Hematopoietic multipotent progenitor cell treated with erythropoietin and hydrocortisone succinate and interleukin-3 and kit ligand, for 4 days (in vitro differentiated cells): ENCODE results near the gene RRAGA.
A peak's percentile ranks its signal among the peaks of the same experiment; 100 is the strongest.
"Not testable (repeated sequence)": the region's sequence is repeated elsewhere in the genome, so short reads cannot be mapped to it uniquely, and the experiment has no call there.

ENCODE experiments used
- DNase-seq: peaks from one replicate; pipeline ENCODE4 v3.0.0-alpha.2; 2015

Gene RRAGA, protein sequence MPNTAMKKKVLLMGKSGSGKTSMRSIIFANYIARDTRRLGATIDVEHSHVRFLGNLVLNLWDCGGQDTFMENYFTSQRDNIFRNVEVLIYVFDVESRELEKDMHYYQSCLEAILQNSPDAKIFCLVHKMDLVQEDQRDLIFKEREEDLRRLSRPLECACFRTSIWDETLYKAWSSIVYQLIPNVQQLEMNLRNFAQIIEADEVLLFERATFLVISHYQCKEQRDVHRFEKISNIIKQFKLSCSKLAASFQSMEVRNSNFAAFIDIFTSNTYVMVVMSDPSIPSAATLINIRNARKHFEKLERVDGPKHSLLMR

DNA sequence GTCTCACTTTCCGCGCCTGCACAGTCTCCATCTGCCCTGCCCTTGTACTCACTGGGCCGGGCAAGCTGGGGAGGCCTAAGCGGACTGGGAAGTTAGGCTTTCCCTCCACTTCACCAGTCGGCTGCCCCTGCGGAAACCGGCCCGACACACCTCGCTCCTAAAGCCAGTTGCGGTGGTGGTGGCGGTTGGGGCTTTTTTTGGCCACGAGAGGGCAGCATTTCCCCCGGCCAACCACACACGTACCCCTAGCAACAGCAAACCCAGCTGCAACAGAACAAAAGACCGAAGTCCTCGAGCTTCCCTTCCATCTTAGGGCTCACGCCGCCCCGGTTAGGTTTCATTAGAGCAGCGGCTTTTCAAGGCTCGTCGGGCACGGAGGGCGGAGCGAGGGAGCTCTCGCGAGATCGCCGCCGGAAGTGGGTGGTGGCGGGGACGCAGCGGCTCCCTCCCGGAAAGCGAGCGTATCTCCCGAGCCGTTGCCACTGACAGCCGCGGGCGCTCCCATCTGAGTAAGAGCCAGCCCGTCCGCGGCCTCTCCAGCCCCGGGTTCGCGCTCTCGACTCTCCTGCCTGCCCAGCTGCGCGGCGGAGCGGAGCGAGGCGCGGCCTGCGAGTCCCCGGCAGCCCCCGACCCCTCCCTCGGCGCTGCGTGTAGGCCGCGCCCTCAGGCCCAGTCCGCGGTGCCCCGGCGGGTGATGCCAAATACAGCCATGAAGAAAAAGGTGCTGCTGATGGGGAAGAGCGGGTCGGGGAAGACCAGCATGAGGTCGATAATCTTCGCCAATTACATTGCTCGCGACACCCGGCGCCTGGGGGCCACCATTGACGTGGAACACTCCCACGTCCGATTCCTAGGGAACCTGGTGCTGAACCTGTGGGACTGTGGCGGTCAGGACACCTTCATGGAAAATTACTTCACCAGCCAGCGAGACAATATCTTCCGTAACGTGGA, at the start of gene RRAGA:
Gene RRAGA (plus strand): TSS at position 462 of the 951 bp plus-strand sequence. CDS start 233 bp downstream, at position 695.
- peak; percentile 98 for DNase-seq

DNA sequence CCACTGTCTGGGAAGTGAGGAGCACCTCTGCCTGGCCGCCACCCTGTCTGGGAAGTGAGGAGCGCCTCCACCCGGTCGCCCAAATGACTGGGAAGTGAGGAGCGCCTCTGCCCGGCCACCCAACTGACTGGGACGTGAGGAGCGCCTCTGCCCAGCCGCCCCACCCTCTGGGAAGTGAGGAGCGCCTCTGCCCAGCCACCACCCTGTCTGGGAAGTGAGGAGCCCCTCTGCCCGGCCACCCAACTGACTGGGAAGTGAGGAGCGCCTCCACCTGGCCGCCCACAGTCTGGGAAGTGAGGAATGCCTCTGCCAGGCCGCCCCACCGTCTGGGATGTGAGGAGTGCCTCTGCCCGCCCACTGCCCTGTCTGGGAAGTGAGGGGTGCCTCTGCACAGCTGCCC, 49.1 kb upstream of the RRAGA start:
- DNase-seq: no peak

DNA sequence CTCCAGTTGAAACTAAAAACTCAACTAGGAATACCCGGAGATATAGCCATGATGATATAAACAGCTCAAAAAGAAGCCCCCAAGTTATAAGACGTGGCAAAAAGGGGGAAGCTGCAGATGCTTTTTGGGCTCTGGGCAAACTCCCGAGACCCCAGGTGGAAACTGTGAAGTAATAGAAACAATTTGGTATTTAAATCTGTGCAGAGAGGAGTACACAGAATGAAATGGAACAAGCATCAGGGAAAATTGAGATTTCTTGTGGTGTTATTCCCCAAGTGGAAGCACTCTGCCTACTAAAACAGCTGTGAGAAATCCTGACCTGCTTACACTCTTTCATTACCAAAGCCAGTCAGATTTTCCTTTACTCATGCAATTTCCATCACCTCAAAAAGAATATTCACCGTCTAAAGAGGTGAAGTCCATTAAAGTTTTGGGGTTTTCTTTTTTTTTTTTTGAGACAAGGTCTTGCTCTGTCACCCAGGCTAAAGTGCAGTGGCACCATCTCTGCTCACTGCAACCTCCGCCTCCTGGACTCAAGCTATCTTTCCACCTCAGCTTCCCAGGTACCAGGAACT, 39.7 kb upstream of the RRAGA start:
- DNase-seq: no peak

GRCh38 chr9:19018201-19018600, 31.0 kb upstream of the RRAGA start:
- DNase-seq: peak; percentile 13

- DNase-seq: peak; percentile 43
Measured at GRCh38 chr9:19020886-19021455, 28.3 kb upstream of the RRAGA start.

DNA sequence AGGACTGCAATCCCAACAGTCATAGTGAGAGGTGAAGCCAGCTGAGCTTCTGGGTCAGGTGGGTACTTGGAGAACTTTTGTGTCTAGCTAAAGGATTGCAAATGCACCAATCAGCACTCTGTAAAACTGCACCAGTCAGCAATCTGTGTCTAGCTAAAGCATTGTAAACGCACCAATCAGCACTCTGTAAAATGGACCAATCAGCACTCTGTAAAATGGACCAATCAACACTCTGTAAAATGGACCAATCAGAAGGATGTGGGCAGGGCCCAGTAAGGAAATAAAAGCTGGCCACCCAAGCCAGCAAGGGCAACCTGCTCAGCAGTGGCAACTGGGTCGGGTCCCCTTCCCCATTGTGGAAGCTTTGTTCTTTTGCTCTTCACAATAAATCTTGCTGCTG, 27.6 kb upstream of the RRAGA start:
- DNase-seq: not testable (repeated sequence)

- DNase-seq: no peak
Measured at GRCh38 chr9:19022206-19022605, 27.0 kb upstream of the RRAGA start.

DNA sequence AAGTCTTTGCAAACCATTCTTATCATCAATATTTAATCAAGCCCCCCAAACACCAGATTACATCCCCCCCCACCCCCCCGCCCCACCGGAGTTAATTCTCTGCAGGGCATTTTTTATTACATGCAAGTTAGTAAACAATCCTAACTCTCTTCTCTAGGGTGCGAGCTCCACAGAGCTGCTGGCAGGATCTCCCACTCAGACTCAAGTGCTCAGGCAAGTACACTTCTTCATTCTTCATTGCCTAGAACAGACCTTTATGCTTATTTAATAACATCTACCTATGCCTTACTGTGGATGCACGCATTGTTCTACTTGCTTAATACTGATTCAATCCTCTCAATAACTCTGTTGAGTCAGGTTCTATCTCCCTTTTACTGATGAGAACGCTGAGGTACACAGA, 26.1 kb upstream of the RRAGA start:
- DNase-seq: no peak

- DNase-seq: no peak
Measured at GRCh38 chr9:19026375-19026774, 22.9 kb upstream of the RRAGA start.

GRCh38 chr9:19027825-19028224, 21.4 kb upstream of the RRAGA start:
- no peak for DNase-seq

GRCh38 chr9:19028835-19029451, 20.3 kb upstream of the RRAGA start:
- DNase-seq: peak; percentile 78

GRCh38 chr9:19030899-19031298, 18.3 kb upstream of the RRAGA start:
- DNase-seq: no peak

GRCh38 chr9:19032406-19032805, 16.8 kb upstream of the RRAGA start:
- DNase-seq: no peak

DNA sequence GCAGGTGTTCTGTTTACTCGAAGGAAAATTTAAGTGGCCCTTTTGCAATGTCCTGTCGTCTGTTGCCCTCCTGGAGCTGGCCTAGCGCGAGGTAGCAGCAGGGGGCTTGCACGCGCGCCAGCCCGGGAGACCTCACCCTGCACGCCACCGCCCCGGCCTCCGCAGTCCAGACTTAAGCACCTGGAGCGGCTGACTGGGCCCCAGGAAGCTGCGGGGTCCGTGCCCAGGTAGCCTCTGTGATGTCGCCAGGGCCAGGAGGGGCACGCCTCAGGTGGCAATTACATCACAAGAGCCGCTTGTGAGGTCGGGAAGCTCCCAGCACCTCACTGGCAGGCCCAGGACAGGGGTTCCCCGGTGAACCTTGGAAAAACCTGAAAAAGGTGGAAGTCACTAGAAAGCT, 16.2 kb upstream of the RRAGA start, which contains the start of gene SAXO1:
Gene SAXO1 (minus strand): TSS at position 195 of the 400 bp plus-strand sequence. CDS start 301 bp downstream, outside the sequence.
- DNase-seq: no peak

GRCh38 chr9:19036611-19037010, 12.6 kb upstream of the RRAGA start:
- DNase-seq: no peak

- DNase-seq: peak; percentile 34
Measured at GRCh38 chr9:19049917-19050636, 850 bp downstream of the RRAGA start.

DNA sequence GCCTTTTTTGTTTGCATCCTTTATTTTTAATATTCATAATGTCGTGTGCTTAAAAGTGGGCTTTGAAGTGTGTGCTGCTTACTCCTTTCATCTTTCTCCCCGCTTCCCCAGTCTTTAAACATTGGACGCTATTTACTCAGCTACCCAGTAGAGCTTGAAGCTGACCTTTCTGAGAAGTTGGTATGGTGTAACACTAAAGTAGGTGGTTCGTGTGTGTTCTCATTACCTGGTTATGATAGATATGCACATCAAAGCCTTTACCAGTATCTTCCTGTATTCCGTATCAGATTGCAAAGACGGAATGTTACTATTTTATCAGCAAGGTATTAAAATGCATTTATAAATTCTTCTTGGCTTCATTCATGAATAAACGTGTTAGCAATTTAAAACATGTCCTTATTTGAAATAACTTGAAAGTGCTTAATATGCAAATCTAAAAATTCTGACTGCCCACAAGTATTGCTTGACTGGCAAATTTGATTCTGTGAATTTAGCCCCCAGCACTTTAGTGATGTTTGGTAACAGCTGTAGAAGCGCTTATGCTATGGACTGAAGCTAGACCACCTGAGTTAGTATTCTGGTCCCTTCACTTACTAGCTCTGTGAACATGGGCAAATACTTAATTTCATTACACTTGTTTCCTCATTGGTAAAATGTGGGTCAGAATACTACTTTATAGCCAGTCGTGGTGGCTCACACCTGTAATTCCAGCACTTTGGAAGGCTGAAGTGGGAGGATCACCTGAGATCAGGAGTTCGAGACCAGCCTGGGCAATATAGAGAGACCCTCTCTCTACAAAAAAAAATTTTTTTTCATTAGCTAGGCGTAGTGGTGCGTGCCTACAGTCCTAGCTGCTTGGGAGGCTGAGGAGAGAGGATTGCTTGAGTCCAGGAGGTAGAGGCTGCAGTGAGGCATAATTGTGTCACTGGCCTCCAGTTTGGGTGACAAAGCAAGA, 1.7 kb downstream of the RRAGA start:
- no peak for DNase-seq

DNA sequence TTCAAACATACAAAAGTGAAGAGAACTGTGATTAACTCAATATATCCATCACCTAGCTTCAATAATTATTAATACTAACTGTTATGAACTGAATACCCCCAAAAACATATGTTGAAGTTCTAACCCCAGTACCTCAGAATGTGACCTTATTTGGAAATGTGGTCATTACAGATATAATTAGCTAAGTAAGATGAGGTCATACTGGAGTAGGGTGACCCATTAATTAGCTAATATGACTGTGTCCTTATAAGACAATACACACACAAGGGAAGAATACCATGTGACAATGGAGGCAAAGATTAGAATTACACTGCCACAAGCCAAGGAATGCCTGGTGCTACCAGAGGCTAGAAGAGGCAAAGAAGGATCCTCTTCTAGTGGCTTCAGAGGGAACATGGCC, 7.8 kb downstream of the RRAGA start:
- no peak for DNase-seq

DNA sequence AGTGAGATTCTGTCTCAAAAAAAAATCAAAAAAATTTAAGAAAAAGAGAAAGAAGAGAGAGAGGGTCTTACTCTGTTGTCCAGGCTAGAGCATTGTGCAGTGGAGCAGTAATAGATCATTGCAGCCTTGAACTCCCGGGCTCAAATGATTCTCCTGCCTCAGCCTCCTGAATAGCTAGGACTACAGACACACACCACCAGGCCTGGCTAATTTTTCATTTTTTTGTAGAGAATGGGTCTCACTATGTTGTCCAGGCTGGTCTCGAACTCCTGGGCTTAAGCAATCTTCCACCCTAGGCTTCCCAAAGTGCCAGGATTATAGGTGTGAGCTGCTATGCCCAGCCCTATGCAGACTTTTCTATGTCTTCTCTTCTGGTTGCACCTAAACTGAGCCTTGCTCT, 25.0 kb downstream of the RRAGA start:
- no peak for DNase-seq

DNA sequence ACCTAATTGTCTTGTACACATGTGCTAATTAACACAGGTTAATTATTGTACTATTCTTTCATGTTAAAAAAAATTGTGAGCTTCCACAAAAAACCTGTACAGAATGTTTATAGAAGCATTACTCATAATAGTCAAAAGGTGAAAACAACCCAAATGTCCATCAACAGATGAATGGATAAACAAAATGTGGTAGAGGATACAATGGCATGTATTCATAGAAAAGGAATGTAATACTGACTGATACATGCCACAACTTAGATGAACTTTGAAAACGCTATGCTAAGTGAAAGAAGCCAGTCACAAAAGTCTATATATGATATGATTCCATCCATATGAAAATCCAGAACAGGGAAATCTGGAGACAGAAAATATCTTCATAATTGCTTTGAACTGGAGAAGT, 25.6 kb downstream of the RRAGA start:
- no peak for DNase-seq

DNA sequence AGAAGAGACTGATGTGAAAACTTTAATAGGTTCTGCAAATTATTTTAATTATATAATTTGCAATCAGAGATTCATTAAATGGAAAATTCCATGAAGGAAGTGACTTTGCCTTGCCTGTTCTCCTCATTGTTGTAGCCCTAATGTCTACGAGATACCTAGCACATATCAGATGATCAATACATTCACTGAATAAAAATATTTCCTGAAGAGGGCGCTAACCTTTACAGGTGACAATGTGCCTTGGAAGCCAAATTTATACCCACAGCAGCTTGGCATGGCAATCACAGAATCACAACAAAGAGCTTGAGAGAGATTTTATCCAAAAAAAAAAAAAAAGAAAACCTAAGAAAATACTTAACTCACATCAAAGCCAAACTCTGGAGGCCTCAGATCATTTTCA, 36.1 kb downstream of the RRAGA start:
- DNase-seq: peak; percentile 58
